GM23338 (cell line): ENCODE measurements around the gene HADHA. TPM values are rescaled to one million over a fixed set of nuclear protein-coding genes. Genes with fewer than 3 reads are reported as not detected.

Experiments
- EZH2 ChIP-seq: fragments of 200-600 bp; sonication (generic); IDR thresholded peaks from one replicate; pipeline ENCODE4 v1.8.0; 2017; ENCODE audit warnings: antibody characterized with exemption, mild to moderate bottlenecking, low read depth; ENCODE audit not compliant: unreplicated experiment
- EZH2phosphoT487 ChIP-seq: fragments of 200-600 bp; sonication (generic); IDR thresholded peaks from one replicate; pipeline ENCODE4 v1.8.1; 2018; ENCODE audit warnings: antibody characterized with exemption; ENCODE audit not compliant: unreplicated experiment
- NANOG ChIP-seq: IDR thresholded peaks from 2 replicates; pipeline ENCODE4 v1.6.1; 2016; ENCODE audit warnings: antibody characterized with exemption, borderline replicate concordance
- POLR2AphosphoS5 ChIP-seq: IDR thresholded peaks from 2 replicates; pipeline ENCODE4 v1.6.1; 2016; ENCODE audit warnings: antibody characterized with exemption, low read depth
- STAT1 ChIP-seq: IDR thresholded peaks from one replicate; pipeline ENCODE4 v1.6.1; 2016; ENCODE audit warnings: antibody characterized with exemption; ENCODE audit not compliant: unreplicated experiment
- ZNF114 ChIP-seq: fragments of 250-450 bp; sonication (Bioruptor Pico); IDR thresholded peaks from 2 replicates; pipeline ENCODE4 v1.5.0; 2020; ENCODE audit warnings: mild to moderate bottlenecking, moderate library complexity
- polyA plus RNA-seq: library from polyadenylated mRNA; unstranded; fragments of >200 nt; fragmentation: Nextera tagmentation; extraction: Ambion mirVana; gene quantifications from 2 replicates; pipeline ENCODE4 v1.2.1, GENCODE V29; 2016
- total RNA-seq: library from RNA; depleted of rRNA; stranded (reverse); fragments of >200 nt; shearing (Covaris generic); gene quantifications from 2 replicates; pipeline ENCODE4 v1.2.3, GENCODE V29; 2014
- TF ChIP-seq, protein P1 (sequence below): fragments of 250-450 bp; sonication (Bioruptor Pico); IDR thresholded peaks from 2 replicates; pipeline ENCODE4 v1.5.0; 2020; ENCODE audit warnings: mild to moderate bottlenecking, moderate library complexity
- TF ChIP-seq, protein P2 (sequence below), 2 experiments: fragments of 200-600 bp in 1 of 2; sonication (generic) in 1 of 2; conservative IDR thresholded peaks; 2 replicates each; pipeline versions ENCODE4 v1.5.1 to v1.6.1; 2016 to 2017; ENCODE audit warnings: antibody characterized with exemption in 2 of 2, low read depth in 2 of 2, mild to moderate bottlenecking in 2 of 2, moderate library complexity in 1 of 2

Gene HADHA
- total and polyA plus RNA-seq, 2 experiments from 2014 or later, result 63.9 to 92.3 TPM

DNA sequence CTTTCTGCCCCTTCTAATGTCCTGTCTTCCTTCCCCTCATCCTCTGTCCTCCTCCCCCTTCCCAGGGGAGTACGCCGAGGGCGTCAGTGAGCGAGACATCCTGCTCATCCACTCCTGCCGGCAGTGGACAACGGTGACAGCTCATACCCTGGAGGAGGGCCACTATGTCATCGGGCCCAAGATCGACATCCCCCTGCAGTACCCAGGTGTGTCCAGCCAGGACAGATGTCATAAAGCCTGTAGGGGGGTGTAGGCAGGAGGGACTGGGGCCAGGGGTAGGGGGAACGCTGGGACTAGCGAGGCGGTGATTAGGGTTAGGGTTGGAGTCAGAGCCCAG is 68.2 kb downstream of the HADHA start (continued):
- TF ChIP-seq, protein P1, sequence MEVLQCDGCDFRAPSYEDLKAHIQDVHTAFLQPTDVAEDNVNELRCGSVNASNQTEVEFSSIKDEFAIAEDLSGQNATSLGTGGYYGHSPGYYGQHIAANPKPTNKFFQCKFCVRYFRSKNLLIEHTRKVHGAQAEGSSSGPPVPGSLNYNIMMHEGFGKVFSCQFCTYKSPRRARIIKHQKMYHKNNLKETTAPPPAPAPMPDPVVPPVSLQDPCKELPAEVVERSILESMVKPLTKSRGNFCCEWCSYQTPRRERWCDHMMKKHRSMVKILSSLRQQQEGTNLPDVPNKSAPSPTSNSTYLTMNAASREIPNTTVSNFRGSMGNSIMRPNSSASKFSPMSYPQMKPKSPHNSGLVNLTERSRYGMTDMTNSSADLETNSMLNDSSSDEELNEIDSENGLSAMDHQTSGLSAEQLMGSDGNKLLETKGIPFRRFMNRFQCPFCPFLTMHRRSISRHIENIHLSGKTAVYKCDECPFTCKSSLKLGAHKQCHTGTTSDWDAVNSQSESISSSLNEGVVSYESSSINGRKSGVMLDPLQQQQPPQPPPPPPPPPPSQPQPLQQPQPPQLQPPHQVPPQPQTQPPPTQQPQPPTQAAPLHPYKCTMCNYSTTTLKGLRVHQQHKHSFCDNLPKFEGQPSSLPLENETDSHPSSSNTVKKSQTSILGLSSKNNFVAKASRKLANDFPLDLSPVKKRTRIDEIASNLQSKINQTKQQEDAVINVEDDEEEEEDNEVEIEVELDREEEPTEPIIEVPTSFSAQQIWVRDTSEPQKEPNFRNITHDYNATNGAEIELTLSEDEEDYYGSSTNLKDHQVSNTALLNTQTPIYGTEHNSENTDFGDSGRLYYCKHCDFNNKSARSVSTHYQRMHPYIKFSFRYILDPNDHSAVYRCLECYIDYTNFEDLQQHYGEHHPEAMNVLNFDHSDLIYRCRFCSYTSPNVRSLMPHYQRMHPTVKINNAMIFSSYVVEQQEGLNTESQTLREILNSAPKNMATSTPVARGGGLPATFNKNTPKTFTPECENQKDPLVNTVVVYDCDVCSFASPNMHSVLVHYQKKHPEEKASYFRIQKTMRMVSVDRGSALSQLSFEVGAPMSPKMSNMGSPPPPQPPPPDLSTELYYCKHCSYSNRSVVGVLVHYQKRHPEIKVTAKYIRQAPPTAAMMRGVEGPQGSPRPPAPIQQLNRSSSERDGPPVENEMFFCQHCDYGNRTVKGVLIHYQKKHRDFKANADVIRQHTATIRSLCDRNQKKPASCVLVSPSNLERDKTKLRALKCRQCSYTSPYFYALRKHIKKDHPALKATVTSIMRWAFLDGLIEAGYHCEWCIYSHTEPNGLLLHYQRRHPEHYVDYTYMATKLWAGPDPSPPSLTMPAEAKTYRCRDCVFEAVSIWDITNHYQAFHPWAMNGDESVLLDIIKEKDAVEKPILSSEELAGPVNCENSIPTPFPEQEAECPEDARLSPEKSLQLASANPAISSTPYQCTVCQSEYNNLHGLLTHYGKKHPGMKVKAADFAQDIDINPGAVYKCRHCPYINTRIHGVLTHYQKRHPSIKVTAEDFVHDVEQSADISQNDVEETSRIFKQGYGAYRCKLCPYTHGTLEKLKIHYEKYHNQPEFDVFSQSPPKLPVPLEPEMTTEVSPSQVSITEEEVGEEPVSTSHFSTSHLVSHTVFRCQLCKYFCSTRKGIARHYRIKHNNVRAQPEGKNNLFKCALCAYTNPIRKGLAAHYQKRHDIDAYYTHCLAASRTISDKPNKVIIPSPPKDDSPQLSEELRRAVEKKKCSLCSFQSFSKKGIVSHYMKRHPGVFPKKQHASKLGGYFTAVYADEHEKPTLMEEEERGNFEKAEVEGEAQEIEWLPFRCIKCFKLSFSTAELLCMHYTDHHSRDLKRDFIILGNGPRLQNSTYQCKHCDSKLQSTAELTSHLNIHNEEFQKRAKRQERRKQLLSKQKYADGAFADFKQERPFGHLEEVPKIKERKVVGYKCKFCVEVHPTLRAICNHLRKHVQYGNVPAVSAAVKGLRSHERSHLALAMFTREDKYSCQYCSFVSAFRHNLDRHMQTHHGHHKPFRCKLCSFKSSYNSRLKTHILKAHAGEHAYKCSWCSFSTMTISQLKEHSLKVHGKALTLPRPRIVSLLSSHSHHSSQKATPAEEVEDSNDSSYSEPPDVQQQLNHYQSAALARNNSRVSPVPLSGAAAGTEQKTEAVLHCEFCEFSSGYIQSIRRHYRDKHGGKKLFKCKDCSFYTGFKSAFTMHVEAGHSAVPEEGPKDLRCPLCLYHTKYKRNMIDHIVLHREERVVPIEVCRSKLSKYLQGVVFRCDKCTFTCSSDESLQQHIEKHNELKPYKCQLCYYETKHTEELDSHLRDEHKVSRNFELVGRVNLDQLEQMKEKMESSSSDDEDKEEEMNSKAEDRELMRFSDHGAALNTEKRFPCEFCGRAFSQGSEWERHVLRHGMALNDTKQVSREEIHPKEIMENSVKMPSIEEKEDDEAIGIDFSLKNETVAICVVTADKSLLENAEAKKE (CRISPR knock-in tag), result no peak
- TF ChIP-seq NANOG (no peak), EZH2phosphoT487 (no peak), POLR2AphosphoS5 (no peak), EZH2 (no peak), ZNF114 (no peak), STAT1 (no peak)
- TF ChIP-seq, protein P2, sequence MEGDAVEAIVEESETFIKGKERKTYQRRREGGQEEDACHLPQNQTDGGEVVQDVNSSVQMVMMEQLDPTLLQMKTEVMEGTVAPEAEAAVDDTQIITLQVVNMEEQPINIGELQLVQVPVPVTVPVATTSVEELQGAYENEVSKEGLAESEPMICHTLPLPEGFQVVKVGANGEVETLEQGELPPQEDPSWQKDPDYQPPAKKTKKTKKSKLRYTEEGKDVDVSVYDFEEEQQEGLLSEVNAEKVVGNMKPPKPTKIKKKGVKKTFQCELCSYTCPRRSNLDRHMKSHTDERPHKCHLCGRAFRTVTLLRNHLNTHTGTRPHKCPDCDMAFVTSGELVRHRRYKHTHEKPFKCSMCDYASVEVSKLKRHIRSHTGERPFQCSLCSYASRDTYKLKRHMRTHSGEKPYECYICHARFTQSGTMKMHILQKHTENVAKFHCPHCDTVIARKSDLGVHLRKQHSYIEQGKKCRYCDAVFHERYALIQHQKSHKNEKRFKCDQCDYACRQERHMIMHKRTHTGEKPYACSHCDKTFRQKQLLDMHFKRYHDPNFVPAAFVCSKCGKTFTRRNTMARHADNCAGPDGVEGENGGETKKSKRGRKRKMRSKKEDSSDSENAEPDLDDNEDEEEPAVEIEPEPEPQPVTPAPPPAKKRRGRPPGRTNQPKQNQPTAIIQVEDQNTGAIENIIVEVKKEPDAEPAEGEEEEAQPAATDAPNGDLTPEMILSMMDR (conservative IDR thresholded peaks at IDR 0.05; ENCODE audit: low read depth in 2 of 2), result no peak
